ENCODE measurements around the gene MAFG. TPM values are rescaled to one million over a fixed set of nuclear protein-coding genes. Genes with fewer than 3 reads are reported as not detected.

The MAFG gene
- total and polyA plus RNA-seq, 2 of the 13 experiments (the other 11 are each of a cell fraction or from before 2014, with no cell fraction given): 14.5 to 20.0 TPM

GRCh38 chr17:81911277-81911961 lies 16.1 kb downstream of the MAFG start, which contains the start of gene PCYT2 (continued):
- TF ChIP-seq ZBTB10 (CRISPR knock-in tag; IDR thresholded peaks at IDR 0.05; ENCODE audit: borderline replicate concordance) (no peak), PCBP1 (IDR thresholded peaks at IDR 0.05; ENCODE audit: borderline replicate concordance, low read depth, low read length) (no peak), HNRNPH1 (optimal IDR thresholded peaks at IDR 0.05; ENCODE audit: low read depth, low read length) (no peak), BHLHE40 (IDR thresholded peaks at IDR 0.05; ENCODE audit: low read length) (0 out of 2 replicates have a peak, but pooled peaks have one; percentile 43), TRAFD1 (CRISPR knock-in tag; IDR thresholded peaks at IDR 0.05; ENCODE audit: borderline replicate concordance) (no peak), STAG1 (CRISPR knock-in tag; IDR thresholded peaks at IDR 0.05) (no peak), ZNF432 (CRISPR knock-in tag; IDR thresholded peaks at IDR 0.05; ENCODE audit: borderline replicate concordance) (no peak), NFE2L2 (IDR thresholded peaks at IDR 0.05; ENCODE audit: low read length) (no peak), ZNF451 (CRISPR knock-in tag; IDR thresholded peaks at IDR 0.05) (no peak; the same call in 1 of the 2 replicates), FIP1L1 (IDR thresholded peaks at IDR 0.05; ENCODE audit: borderline replicate concordance, insufficient read depth, low read depth, low read length) (no peak), ZNF879 (CRISPR knock-in tag; IDR thresholded peaks at IDR 0.05) (no peak), ZUFSP (CRISPR knock-in tag; IDR thresholded peaks at IDR 0.05; ENCODE audit: borderline replicate concordance) (no peak), USF2 (IDR thresholded peaks at IDR 0.05; ENCODE audit: low read depth, low read length) (no peak), USF2 (CRISPR knock-in tag; IDR thresholded peaks at IDR 0.05; ENCODE audit: borderline replicate concordance) (no peak), YY1 (IDR thresholded peaks at IDR 0.05; ENCODE audit: insufficient read depth, insufficient replicate concordance, low read depth, low read length) (peak; percentile 51), ZNF234 (CRISPR knock-in tag; conservative IDR thresholded peaks at IDR 0.05) (no peak), ZNF180 (CRISPR knock-in tag; IDR thresholded peaks at IDR 0.05; ENCODE audit: borderline replicate concordance, low read depth) (no peak), MAZ (IDR thresholded peaks at IDR 0.05; ENCODE audit: borderline replicate concordance, low read depth, low read length) (peak; percentile 78), MAZ (CRISPR knock-in tag; IDR thresholded peaks at IDR 0.05; ENCODE audit: low read depth) (no peak), ZNF839 (CRISPR knock-in tag; IDR thresholded peaks at IDR 0.05; ENCODE audit: borderline replicate concordance) (no peak), DRAP1 (CRISPR knock-in tag; IDR thresholded peaks at IDR 0.05) (peak; percentile 66)

Data from HepG2 (cell line).